Muscle of leg (tissue), 16 donors: ENCODE results near the gene PHF8. TPM values are rescaled to one million over a fixed set of nuclear protein-coding genes. Genes with fewer than 3 reads are reported as not detected.

Experiments used
- DNase-seq: peaks from one replicate; pipeline ENCODE4 v3.0.0; 2013
- H3K27ac ChIP-seq: one replicate; pipeline ENCODE4 v1.5.1; 2013; ENCODE audit warnings: mild to moderate bottlenecking, low read length, control low read depth
- H3K27me3 ChIP-seq: one replicate; pipeline ENCODE4 v1.6.1; 2013; ENCODE audit warnings: low read length; ENCODE audit not compliant: control insufficient read depth, insufficient read depth
- H3K36me3 ChIP-seq: one replicate; pipeline ENCODE4 v1.6.1; 2013; ENCODE audit warnings: low read length; ENCODE audit not compliant: control insufficient read depth, insufficient read depth
- H3K4me1 ChIP-seq: one replicate; pipeline ENCODE4 v1.6.1; 2013; ENCODE audit warnings: low read length; ENCODE audit not compliant: control insufficient read depth, insufficient read depth
- H3K4me3 ChIP-seq: one replicate; pipeline ENCODE4 v1.5.1; 2013; ENCODE audit warnings: low read length, control low read depth
- H3K9me3 ChIP-seq: replicated peaks from 2 replicates; pipeline ENCODE4 v1.6.1; 2013; ENCODE audit warnings: low read depth, low read length; ENCODE audit not compliant: control insufficient read depth
- WGBS: methylation state at CpG from one replicate; pipeline ENCODE4 v1.1.5; 2013; ENCODE audit warnings: missing lambda C conversion rate; ENCODE audit not compliant: insufficient coverage; 5-methylcytosine and 5-hydroxymethylcytosine counted together
- long read RNA-seq, 11 donors: transcript quantifications; one replicate each; lab custom pipeline, GENCODE V29; 2026
- polyA plus RNA-seq, 8 donors: library from polyadenylated mRNA; unstranded; fragments of 120-200 nt; gene quantifications; one replicate each; pipeline versions ENCODE4 v1.2.1 to v1.2.3, GENCODE V29; 2013; ENCODE audit warnings: inconsistent platforms in 1 of 8, low replicate concordance in 1 of 8; ENCODE audit not compliant: insufficient read length in 8 of 8, insufficient read depth in 1 of 8
- total RNA-seq: library from RNA; stranded (reverse); fragments of 120-200 nt; gene quantifications from one replicate; pipeline ENCODE4 v1.2.4, GENCODE V29; 2013

PHF8 gene
- total RNA-seq (9.9 TPM), polyA plus RNA-seq (10 to 100 TPM; 11.5 to 15.9 (median 15.0) TPM)
- long read RNA-seq, donor 1, result 0 reads
- long read RNA-seq, donor 2, result 0 reads
- long read RNA-seq, donor 3, result 0 reads
- long read RNA-seq, donor 4, result 0 reads
- long read RNA-seq, donor 5, full-length matches to known transcripts, result 2 of 2 reads
- long read RNA-seq, donor 5, partial matches to known transcripts, result 0 of 2 reads
- long read RNA-seq, donor 5, other reads (novel, unspliced or antisense), result 0 of 2 reads
- long read RNA-seq, donor 6, result 0 reads
- long read RNA-seq, donor 7, result 0 reads
- long read RNA-seq, donor 8, result 0 reads
- long read RNA-seq, donor 9, result 0 reads
- long read RNA-seq, donor 10, result 0 reads
- long read RNA-seq, donor 11, partial matches to known transcripts, result 9 of 9 reads
- long read RNA-seq, donor 11, other reads (novel, unspliced or antisense), result 0 of 9 reads

DNA sequence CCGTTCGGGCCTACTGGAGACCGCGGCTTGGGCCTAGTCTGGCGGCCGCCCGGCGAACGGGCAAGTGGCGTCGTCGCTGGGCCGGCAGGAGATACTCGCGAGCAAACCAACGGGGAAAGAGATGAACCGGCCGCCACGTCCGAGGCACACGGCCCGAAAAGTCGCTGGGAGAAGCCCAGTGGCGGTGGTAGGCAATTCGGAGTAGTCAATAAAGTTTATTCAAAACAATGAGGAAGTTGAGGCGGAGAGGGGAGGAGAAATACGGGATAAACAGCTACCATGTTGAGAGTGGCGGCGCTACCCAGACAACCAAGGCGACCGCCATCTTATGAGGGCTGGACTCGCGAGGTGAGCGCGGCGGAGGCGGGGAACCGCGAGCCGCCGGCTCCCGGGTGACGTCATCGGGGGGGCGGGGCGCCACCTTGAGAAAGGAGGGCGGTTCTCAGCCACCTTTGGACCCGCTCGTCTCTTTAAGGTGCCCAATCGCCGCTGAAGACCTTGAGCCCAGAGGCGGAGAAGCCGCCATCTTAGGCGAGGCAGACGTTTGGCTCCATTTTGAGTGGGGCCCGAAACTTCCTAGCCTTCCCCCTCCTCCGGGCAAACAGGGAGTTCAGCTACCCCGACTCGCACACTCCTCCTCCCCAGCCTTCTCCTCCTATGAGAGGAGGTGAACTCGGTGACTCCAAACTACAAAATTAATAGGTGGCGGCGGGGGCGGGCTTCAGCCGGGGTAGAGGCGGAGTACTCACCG is at the start of gene PHF8:
TSS of gene PHF8 (minus strand) at position 348 of the 751 bp plus-strand sequence. CDS start 1,745 bp downstream, outside the sequence.
- Histone ChIP-seq H3K36me3 (peaks cover 12% of the 10 kb centered on the region), H3K4me1 (peaks cover 6% of the 10 kb centered on the region), H3K27ac (peak within 1 kb of the TSS; percentile 97), H3K27me3 (no peaks in the 10 kb centered on the region), H3K4me3 (peak within 1 kb of the TSS; percentile 76), H3K9me3 (no peaks in the 10 kb centered on the region)
- 31% methylated on average over 54 of the region's 66 CpGs for WGBS
- peak; percentile 98 for DNase-seq

DNA sequence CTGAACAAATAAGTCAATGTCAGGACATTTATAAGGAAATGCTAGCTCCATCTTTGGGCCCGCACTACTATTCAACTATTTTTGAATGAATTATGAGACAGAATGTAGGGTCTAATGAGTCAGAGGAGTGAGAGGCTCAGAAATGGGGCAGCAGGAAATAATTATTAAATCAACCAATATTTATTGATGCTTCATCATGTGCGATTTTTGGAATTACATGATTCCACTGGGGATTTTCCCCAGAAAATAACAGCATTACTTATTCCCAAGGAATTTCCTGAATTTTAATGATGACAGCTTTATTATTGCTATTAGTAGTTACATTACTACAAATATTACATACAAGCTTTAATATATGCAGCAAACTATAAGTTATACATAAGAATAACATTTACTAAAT is 49.3 kb upstream of the PHF8 start:
- no peak overlapping the region for H3K27ac ChIP-seq
- no peak for DNase-seq
- H3K4me1 ChIP-seq, result no peaks in the 10 kb centered on the region
- no peaks in the 10 kb centered on the region for H3K27me3 ChIP-seq
- WGBS, result no CpG with 5 or more reads among the region's 2 CpGs
- H3K4me3 ChIP-seq, result no peak overlapping the region
- no peaks in the 10 kb centered on the region for H3K36me3 ChIP-seq
- H3K9me3 ChIP-seq, result no peaks in the 10 kb centered on the region

DNA sequence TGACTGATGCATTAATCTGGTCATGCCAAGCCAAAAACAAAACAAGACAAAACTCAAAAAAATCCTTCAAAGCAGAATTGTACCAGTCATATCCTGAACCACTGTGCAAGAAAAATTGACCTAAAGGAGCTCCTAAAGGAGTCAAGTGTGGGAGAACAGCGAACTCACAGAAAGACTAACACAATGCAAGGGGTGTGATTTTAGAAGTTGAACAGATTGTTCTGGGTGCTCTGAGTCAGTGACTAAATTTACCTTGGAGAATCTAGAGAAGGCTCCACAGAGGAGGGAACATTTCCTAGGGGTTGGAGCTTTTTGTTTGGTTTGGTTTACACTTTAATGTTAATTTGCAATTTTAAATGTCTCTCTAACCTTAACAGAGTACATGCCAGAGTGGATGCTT is 48.9 kb upstream of the PHF8 start:
- Histone ChIP-seq H3K4me1 (no peaks in the 10 kb centered on the region), H3K36me3 (no peaks in the 10 kb centered on the region), H3K27me3 (no peaks in the 10 kb centered on the region), H3K27ac (no peak overlapping the region), H3K9me3 (no peaks in the 10 kb centered on the region), H3K4me3 (no peak overlapping the region)
- DNase-seq, result no peak
- 40% methylated on average over 1 of the region's 1 CpG for WGBS

GRCh38 chrX:54090880-54091279 is 46.6 kb upstream of the PHF8 start:
- Histone ChIP-seq H3K27me3 (no peaks in the 10 kb centered on the region), H3K9me3 (no peaks in the 10 kb centered on the region), H3K27ac (no peak overlapping the region), H3K36me3 (no peaks in the 10 kb centered on the region), H3K4me3 (no peak overlapping the region), H3K4me1 (no peaks in the 10 kb centered on the region)
- WGBS, result no CpG with 5 or more reads among the region's 2 CpGs
- DNase-seq, result no peak

- Histone ChIP-seq H3K36me3 (no peaks in the 10 kb centered on the region), H3K27ac (no peak overlapping the region)
- WGBS, result 60% methylated on average over 1 of the region's 2 CpGs
Measured at GRCh38 chrX:54089191-54089590, 44.9 kb upstream of the PHF8 start.

DNA sequence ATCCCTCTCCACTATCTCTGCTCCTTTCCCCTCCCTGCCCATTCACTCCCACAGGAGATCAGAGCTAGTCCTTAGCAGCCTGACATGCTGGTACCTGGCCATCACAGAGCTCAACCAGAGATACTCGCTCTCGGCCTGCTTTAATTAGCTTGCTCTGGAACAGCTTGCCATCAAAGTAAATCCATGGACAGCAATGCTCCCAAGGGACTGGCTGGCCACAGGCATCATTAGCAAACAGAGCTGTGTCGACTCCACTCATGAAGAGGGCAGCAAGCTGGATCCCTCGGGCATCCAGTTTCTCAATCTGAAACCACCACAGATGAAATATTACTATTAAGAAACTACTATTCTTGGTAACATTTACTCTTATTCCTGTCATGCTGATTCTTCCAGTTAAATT is 43.4 kb upstream of the PHF8 start:
- Histone ChIP-seq H3K27ac (no peak overlapping the region), H3K4me3 (no peak overlapping the region), H3K36me3 (no peaks in the 10 kb centered on the region), H3K27me3 (no peaks in the 10 kb centered on the region), H3K4me1 (no peaks in the 10 kb centered on the region), H3K9me3 (no peaks in the 10 kb centered on the region)
- no peak for DNase-seq
- 42% methylated on average over 2 of the region's 4 CpGs for WGBS

More at GRCh38 chrX:54089191-54089590, 44.9 kb upstream of the PHF8 start:
- Histone ChIP-seq H3K9me3 (no peaks in the 10 kb centered on the region), H3K4me3 (no peak overlapping the region), H3K4me1 (no peaks in the 10 kb centered on the region), H3K27me3 (no peaks in the 10 kb centered on the region)
- no peak for DNase-seq

- Histone ChIP-seq H3K9me3 (no peaks in the 10 kb centered on the region), H3K4me1 (no peaks in the 10 kb centered on the region), H3K27me3 (no peaks in the 10 kb centered on the region), H3K36me3 (no peaks in the 10 kb centered on the region), H3K27ac (no peak overlapping the region), H3K4me3 (no peak overlapping the region)
- 71% methylated on average over 5 of the region's 6 CpGs for WGBS
- no peak for DNase-seq
Measured at GRCh38 chrX:54085666-54086065, 41.4 kb upstream of the PHF8 start.

GRCh38 chrX:54076903-54077302 is 32.6 kb upstream of the PHF8 start:
- WGBS, result no CpG with 5 or more reads among the region's 2 CpGs
- H3K36me3 ChIP-seq, result no peaks in the 10 kb centered on the region
- H3K27me3 ChIP-seq, result no peaks in the 10 kb centered on the region
- H3K27ac ChIP-seq, result no peak overlapping the region
- H3K4me1 ChIP-seq, result no peaks in the 10 kb centered on the region
- DNase-seq, result no peak
- no peak overlapping the region for H3K4me3 ChIP-seq
- H3K9me3 ChIP-seq, result no peaks in the 10 kb centered on the region

GRCh38 chrX:54074826-54075225 is 30.6 kb upstream of the PHF8 start:
- DNase-seq, result no peak
- no peaks in the 10 kb centered on the region for H3K27me3 ChIP-seq
- no peaks in the 10 kb centered on the region for H3K9me3 ChIP-seq
- no peak overlapping the region for H3K27ac ChIP-seq
- no peaks in the 10 kb centered on the region for H3K36me3 ChIP-seq
- WGBS, result 80% methylated on average over 3 of the region's 6 CpGs
- H3K4me1 ChIP-seq, result no peaks in the 10 kb centered on the region
- H3K4me3 ChIP-seq, result no peak overlapping the region

DNA sequence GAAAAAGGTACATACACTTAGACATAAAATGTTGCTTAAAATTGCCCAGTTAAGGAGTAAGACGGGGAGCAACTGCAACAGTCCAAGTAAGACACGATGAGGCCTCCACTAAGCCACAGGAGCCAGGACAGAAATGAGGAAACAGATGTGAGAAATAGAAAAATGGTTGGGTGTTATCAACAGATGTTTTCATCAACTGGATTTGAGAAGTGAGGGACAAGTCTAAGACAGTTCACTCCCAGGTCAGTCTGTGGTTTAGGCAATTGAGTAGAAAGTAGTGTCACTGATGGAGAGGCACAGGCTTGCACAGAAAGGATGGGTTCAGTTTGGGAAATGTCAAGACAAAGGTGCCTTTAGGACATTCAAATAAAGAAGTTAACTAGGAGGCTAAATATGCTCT is 23.5 kb upstream of the PHF8 start:
- Histone ChIP-seq H3K27ac (no peak overlapping the region), H3K9me3 (no peaks in the 10 kb centered on the region), H3K27me3 (no peaks in the 10 kb centered on the region), H3K4me1 (no peaks in the 10 kb centered on the region), H3K36me3 (peaks cover 2% of the 10 kb centered on the region), H3K4me3 (no peak overlapping the region)
- 50% methylated on average over 1 of the region's 2 CpGs for WGBS
- no peak for DNase-seq
